ENCODE data around the gene LATS2. TPM values are rescaled to one million over a fixed set of nuclear protein-coding genes. Genes with fewer than 3 reads are reported as not detected.

The LATS2 gene
- total RNA-seq, 3 donors from 2014 or later (not counting 1 experiment from before 2014, with no cell fraction given), result 28.8 to 34.8 (median 29.0) TPM

DNA sequence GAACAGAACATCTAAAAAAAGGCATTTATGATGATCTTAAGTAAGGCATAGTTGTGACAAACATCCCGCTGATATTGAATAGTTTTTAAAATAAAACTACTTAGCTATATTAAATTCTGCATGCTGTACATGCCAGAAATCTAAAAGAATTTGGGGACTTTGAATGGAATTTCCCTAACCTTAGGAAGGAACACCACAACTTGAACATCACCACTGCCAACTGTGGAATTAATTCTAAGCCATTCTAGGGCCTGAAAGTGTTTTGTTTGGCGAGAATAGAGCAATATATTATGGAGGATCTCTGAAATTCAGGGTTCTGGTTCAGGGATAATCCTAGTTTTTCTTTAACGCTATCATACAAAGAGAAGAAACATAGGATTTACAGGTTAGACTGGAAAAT lies 17.8 kb upstream of the LATS2 start:
- TF ChIP-seq, protein P1, sequence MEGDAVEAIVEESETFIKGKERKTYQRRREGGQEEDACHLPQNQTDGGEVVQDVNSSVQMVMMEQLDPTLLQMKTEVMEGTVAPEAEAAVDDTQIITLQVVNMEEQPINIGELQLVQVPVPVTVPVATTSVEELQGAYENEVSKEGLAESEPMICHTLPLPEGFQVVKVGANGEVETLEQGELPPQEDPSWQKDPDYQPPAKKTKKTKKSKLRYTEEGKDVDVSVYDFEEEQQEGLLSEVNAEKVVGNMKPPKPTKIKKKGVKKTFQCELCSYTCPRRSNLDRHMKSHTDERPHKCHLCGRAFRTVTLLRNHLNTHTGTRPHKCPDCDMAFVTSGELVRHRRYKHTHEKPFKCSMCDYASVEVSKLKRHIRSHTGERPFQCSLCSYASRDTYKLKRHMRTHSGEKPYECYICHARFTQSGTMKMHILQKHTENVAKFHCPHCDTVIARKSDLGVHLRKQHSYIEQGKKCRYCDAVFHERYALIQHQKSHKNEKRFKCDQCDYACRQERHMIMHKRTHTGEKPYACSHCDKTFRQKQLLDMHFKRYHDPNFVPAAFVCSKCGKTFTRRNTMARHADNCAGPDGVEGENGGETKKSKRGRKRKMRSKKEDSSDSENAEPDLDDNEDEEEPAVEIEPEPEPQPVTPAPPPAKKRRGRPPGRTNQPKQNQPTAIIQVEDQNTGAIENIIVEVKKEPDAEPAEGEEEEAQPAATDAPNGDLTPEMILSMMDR (IDR thresholded peaks at IDR 0.05), result no peak
- WGBS (ENCODE audit: insufficient coverage), result 100% methylated on average over 2 of the region's 3 CpGs

GRCh38 chr13:21078501-21078900 lies 17.1 kb upstream of the LATS2 start:
- no peak for ATAC-seq
- H3K4me3 Mint-ChIP-seq, result peak overlapping the region; percentile 31
- intact Hi-C loops (cut with micrococcal nuclease), result no loop called here

More for the DNA sequence above, 17.8 kb upstream of the LATS2 start:
- ATAC-seq, result no peak
- no peaks in the 10 kb centered on the region for H3K9me3 Mint-ChIP-seq
- peaks cover 25% of the 10 kb centered on the region for H3K4me1 ChIP-seq (ENCODE audit: control insufficient read depth, insufficient read depth, low read length)
- no peaks in the 10 kb centered on the region for H3K36me3 ChIP-seq (ENCODE audit: control insufficient read depth, insufficient read depth, low read length)
- no peaks in the 10 kb centered on the region for H3K27me3 ChIP-seq (ENCODE audit: control insufficient read depth, insufficient read depth, low read length)
- peaks cover 14 to 18% of the 10 kb centered on the region in 2 donors for H3K4me1 Mint-ChIP-seq
- no peaks in the 10 kb centered on the region for H3K9me3 ChIP-seq (ENCODE audit: control insufficient read depth, insufficient read depth, low read length)
- H3K36me3 Mint-ChIP-seq, result no peaks in the 10 kb centered on the region
- H3K27me3 Mint-ChIP-seq (ENCODE audit: low read depth in 2 of 2), result peaks cover 0 to 4% of the 10 kb centered on the region in 2 donors
- H3K4me3 Mint-ChIP-seq, result no peak overlapping the region
- intact Hi-C loops (cut with micrococcal nuclease), result no loop called here
- DNase-seq, result no peak
- no peak overlapping the region for H3K4me3 ChIP-seq (ENCODE audit: low read length)
- H3K27ac Mint-ChIP-seq, result no peak overlapping the region
- no peak overlapping the region for H3K27ac ChIP-seq (ENCODE audit: low read length)

GRCh38 chr13:21077788-21078353 lies 16.5 kb upstream of the LATS2 start:
- H3K9me3 ChIP-seq (ENCODE audit: control insufficient read depth, insufficient read depth, low read length), result no peaks in the 10 kb centered on the region
- no peak for DNase-seq
- Mint-ChIP-seq H3K4me1 (peaks cover 18 to 22% of the 10 kb centered on the region in 2 donors), H3K27ac (peak overlapping the region; percentile 42 to 70), H3K27me3 (ENCODE audit: low read depth in 2 of 2) (peaks cover 0 to 4% of the 10 kb centered on the region in 2 donors), H3K4me3 (peak overlapping the region; percentile 74), H3K9me3 (no peaks in the 10 kb centered on the region), H3K36me3 (no peaks in the 10 kb centered on the region)
- ATAC-seq, result no peak
- peaks cover 31% of the 10 kb centered on the region for H3K4me1 ChIP-seq (ENCODE audit: control insufficient read depth, insufficient read depth, low read length)
- 98% methylated on average over 24 of the region's 24 CpGs for WGBS (ENCODE audit: insufficient coverage)
- H3K27ac ChIP-seq (ENCODE audit: low read length), result no peak overlapping the region
- no peaks in the 10 kb centered on the region for H3K27me3 ChIP-seq (ENCODE audit: control insufficient read depth, insufficient read depth, low read length)
- TF ChIP-seq, protein P1 (IDR thresholded peaks at IDR 0.05), result no peak
- no peaks in the 10 kb centered on the region for H3K36me3 ChIP-seq (ENCODE audit: control insufficient read depth, insufficient read depth, low read length)
- no peak overlapping the region for H3K4me3 ChIP-seq (ENCODE audit: low read length)
- intact Hi-C loops (cut with micrococcal nuclease), result no loop called here

More at GRCh38 chr13:21078501-21078900, 17.1 kb upstream of the LATS2 start:
- H3K27ac ChIP-seq (ENCODE audit: low read length), result no peak overlapping the region
- peaks cover 0 to 4% of the 10 kb centered on the region in 2 donors for H3K27me3 Mint-ChIP-seq (ENCODE audit: low read depth in 2 of 2)
- no peaks in the 10 kb centered on the region for H3K27me3 ChIP-seq (ENCODE audit: control insufficient read depth, insufficient read depth, low read length)
- H3K36me3 ChIP-seq (ENCODE audit: control insufficient read depth, insufficient read depth, low read length), result no peaks in the 10 kb centered on the region
- no peaks in the 10 kb centered on the region for H3K9me3 Mint-ChIP-seq
- DNase-seq, result no peak
- H3K4me3 ChIP-seq (ENCODE audit: low read length), result no peak overlapping the region
- WGBS (ENCODE audit: insufficient coverage), result 94% methylated on average over 4 of the region's 4 CpGs
- H3K36me3 Mint-ChIP-seq, result no peaks in the 10 kb centered on the region
- H3K27ac Mint-ChIP-seq, result no peak overlapping the region
- TF ChIP-seq, protein P1 (IDR thresholded peaks at IDR 0.05), result no peak
- H3K4me1 Mint-ChIP-seq, result peaks cover 18 to 22% of the 10 kb centered on the region in 2 donors
- H3K4me1 ChIP-seq (ENCODE audit: control insufficient read depth, insufficient read depth, low read length), result peaks cover 31% of the 10 kb centered on the region
- H3K9me3 ChIP-seq (ENCODE audit: control insufficient read depth, insufficient read depth, low read length), result no peaks in the 10 kb centered on the region
